Embryonic facial prominence (tissue), 1 donor: ENCODE results near the gene PXDC1.
"Not testable (repeated sequence)": the region's sequence is repeated elsewhere in the genome, so short reads cannot be mapped to it uniquely, and the experiment has no call there.

Experiments
- DNase-seq: peaks from one replicate; pipeline ENCODE4 v3.0.0-alpha.2; 2016; ENCODE audit errors: extremely low spot score

Gene PXDC1

DNA sequence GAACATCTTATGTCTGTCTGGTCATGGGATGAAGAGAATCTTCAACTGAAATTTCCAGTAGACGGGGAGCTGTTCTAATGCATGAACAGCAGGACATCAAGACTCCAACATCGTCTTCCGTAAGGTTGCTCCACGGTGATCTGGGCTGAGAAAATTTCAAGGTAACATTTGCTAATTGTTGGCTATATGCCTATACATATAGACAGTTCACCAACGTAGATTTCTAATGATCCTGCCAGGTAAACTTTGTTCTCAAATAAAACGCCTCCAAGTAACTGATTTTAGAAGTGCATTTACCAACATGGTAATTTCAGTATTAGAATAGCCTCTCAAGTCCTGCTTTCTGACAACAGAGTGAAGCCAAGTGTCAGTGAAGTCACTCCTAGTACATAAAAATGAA lies 11.3 kb upstream of the PXDC1 start:
- DNase-seq = no peak

DNA sequence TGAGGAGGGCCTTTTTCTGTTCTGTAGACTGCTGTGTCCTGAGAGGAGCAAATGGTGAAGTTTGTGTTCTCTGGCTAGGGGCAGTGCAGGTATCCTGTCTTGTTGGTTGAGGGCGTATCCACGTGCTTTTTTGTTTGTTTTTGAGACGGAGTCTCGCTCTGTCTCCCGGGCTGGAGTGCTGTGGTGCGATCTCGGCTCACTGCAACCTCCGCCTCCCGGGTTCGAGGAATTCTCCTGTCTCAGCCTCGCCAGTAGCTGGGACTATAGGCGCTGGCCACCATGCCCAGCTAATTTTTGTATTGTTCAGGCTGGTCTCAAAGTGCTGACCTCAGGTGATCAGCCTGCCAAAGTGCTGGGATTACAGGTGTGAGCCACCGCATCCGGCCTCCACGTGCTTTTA lies 10.8 kb upstream of the PXDC1 start:
- DNase-seq = no peak

DNA sequence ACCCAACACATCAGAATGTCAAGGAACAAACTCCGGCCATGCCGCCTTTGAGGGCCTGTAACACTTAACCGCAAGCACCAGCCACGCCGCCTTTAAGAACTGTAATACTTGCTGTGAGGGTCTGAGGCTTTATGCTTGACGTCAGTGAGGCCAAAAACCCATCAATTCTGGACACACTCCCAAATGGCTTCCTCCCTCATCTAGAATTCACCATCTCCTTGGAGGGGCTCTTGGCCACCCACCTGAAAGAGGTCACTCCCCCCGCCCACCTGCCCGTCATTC lies 10.4 kb upstream of the PXDC1 start:
- no peak for DNase-seq

DNA sequence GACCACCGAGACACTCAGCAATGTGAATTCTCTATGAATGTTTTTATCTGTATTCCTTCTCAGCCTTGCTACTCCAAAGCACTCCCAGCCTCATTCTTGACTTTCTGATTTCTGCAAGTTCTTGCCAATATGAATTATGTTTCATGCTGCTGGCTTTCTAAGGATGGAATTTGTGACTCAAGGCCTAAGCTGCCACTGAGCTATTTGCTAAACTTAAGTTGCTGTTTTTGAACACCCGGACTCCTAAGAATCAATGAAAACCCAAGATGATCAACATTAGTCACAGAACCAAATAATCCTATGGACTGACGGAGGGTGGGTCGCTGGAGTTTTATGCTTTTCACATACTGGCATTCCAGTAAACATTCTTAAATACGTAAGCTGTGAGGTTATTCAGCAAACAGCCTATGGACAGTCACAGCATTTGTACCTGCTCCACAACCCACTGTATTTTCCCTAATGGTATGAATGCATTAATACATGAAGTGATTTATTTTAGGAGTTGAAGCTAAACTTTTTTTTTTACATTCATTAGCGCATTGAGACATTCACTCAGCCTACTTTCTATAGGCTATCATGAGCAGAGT lies 8.2 kb upstream of the PXDC1 start:
- no peak for DNase-seq

DNA sequence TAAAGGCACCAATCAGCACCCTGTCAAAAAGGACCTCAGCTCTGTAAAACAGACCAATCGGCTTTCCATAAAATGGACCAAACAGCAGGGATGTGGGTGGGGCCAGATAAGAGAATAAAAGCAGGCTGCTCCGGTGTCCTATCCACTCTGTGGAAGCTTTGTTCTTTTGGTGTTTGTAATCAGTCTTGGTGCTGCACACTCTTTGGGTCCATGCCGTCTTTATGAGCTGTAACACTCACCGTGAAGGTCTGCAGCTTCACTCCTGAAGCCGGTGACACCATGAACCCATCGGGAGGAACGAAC lies 7.3 kb upstream of the PXDC1 start:
- no peak for DNase-seq

DNA sequence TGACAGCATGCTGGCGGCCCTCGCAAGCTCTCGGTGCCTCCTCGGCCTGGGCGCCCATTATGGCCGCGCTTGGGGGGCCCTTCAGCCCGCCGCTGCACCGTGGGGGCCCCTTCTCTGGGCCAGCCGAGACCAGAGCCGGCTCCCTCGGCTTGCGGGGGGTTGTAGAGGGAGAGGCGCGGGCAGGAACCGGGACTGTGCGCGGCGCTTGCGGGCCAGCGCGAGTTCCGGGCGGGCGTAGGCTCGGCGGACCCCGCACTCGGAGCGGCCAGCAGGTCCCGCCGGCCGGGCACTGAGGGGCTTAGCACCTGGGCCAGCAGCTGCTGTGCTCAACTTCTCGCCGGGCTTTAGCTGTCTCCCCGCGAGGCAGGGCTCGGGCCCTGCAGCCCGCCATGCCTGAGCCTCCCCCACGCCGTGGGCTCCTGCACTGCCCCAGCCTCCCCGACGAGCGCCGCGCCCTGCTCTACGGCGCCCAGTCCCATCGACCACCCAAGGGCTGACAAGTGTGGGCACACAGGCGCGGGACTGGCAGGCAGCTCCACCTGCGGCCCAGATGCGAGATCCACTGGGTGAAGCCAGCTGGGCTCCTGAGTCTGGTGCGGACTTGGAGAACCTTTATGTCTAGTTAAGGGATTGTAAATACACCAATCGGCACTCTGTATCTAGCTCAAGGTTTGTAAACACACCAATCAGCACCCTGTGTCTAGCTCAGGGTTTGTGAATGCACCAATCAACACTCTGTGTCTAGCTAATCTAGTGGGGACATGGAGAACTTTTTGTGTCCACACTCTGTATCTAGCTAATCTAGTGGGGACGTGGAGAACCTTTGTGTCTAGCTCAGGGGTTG lies 6.7 kb upstream of the PXDC1 start:
- DNase-seq = not testable (repeated sequence)

DNA sequence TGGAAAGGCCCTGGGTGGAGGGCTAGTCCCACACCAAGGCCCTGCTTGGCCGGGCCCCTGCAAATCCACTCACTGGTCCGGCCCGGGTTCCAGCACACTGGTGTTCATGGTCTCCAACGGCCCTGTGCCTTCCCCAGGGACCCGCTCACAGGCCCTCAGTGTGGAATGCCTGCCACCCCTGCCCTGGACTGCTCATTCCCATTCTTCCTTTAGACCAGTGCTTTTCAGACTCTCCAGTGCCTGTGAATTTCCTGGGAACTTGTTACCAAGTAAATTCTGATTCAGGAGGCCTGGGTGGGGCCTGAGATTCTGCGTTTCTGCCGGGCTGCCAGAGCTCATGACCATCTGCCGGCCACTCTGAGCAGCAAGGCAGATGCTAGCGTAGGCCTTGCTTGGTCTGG lies 5.7 kb upstream of the PXDC1 start:
- DNase-seq = no peak

DNA sequence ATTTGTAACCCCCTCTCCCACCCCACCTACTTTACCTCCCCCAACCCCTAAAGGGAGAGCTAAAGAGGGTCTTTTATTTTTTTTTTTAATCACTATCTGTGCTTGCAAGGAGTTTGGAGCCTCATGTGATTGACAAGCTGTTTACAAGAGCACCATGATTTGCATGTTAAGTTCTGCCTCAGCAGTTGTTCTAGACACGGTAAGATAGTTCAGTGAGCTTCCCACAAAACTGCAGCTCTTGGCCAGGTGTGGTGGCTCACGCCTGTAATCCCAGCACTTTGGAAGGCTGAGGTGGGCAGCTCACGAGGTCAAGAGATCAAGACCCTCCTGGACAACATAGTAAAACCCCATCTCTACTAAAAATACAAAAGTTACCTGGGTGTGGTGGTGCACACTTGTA lies 5.0 kb upstream of the PXDC1 start:
- no peak for DNase-seq

DNA sequence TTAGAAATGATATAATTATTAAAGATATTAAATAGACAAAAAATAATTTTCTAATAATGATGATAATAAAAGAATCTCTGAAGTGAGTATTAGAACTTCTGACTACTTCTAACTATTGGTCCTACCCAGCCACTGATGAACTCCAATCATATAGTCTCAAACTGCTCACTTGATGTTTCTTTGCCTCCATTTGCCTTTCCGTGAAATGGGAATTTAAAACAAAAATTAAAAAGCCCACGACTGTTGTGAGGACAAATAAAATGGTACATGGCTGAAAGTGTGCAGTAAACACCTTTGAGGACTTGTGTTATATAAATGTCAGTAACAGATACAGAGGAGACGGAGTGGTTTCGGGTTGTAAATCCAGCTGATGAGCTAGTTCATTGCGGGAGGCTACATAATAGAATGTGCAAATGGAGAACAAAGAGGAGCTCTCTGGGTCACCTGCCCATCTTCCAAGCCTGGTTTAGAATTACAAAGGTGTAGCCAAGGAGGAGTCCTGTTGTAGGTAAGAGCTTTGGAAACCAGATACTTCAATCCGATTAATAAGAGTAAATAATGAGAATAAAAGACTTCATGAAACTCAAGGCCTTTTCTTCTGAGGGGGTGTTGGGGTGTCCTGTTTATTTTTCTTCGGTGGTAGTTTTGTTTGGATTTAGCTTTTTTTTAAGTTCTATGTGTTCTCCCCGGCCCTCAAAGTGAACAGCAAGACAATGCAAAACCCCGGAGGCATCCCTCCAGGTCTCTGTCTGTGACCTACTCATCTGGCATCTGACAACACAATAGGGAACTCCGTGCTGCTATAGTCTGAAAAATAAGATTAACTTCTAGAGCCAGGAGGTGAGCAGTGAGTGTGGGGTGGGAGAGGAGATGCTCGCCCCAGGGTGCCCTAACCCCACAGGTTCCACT lies 4.4 kb upstream of the PXDC1 start:
- DNase-seq = no peak

DNA sequence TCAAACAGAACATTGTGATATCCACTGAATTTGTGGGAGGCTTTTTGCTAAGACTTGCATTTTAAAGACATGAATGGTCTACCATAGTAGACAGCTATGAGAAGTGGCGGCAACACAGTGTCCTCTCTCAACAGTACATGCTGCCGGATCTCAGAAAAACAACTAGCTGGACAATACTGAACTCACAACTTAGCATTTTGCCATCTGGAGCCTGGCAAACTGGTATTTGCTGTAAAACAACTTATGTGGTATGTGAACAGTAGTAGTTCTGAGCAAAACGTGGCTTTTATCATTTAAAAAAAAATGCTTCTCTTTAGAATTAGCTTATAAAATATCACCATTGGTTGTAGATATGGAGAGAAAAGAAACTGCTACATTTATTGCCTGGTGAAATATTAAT lies 3.3 kb upstream of the PXDC1 start:
- no peak for DNase-seq

DNA sequence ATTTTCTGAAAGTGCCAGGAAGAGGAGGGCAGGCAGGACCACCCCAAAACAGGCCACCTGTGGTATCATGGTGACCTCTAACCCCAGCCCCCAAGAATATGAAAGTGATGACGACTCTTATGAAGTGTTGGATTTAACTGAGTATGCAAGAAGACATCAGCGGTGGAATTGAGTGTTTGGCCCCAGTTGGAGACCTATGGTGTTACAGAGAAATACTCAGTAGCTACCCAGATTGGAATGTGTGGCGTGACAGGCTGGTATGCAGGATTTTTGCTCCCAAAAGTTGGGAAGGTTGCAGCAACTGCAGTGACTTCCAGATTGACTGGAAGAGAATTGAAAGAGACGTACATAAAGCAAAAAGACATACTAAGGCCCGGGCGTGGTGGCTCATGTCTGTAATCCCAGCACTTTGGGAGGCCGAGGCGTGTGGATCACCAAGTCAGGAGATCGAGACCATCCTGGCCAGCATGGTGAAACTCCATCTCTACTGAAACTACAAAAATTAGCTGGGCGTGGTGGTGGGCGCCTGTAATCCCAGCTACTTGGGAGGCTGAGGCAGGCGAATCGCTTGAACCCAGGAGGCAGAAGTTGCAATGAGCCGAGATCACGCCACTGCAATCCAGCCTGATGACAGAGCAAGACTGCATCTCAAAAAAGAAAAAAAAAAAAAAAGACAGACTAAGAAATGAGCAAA lies 2.7 kb upstream of the PXDC1 start:
- DNase-seq = not testable (repeated sequence)

DNA sequence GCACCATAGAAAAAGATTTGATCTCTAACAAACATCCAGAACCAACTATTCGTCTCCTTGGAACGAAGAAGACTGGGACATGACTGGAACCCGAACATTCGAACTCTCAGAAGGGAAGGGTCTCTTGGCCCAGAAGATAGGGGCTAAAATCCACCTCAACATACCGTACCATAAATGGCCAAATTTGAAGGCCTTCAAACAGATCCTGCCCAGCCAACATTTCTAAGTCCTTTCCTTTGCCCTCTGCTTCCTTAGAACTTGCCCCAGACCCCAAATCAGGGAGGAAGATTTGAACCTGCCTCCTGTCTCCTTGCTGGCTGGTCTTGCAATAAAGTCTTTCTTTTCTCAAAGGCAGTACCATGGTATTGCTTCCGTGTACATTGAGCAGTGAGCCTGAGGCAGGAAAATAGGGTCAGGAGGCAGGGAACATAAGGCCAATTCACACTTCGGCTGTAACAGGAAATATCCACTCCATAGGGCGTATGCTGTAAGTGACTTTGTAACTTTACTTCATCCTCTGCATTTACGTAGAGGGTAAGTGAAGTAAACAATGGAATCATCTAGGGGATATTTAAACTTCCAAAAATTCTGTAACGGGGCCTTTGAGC lies 1.8 kb upstream of the PXDC1 start:
- no peak for DNase-seq

DNA sequence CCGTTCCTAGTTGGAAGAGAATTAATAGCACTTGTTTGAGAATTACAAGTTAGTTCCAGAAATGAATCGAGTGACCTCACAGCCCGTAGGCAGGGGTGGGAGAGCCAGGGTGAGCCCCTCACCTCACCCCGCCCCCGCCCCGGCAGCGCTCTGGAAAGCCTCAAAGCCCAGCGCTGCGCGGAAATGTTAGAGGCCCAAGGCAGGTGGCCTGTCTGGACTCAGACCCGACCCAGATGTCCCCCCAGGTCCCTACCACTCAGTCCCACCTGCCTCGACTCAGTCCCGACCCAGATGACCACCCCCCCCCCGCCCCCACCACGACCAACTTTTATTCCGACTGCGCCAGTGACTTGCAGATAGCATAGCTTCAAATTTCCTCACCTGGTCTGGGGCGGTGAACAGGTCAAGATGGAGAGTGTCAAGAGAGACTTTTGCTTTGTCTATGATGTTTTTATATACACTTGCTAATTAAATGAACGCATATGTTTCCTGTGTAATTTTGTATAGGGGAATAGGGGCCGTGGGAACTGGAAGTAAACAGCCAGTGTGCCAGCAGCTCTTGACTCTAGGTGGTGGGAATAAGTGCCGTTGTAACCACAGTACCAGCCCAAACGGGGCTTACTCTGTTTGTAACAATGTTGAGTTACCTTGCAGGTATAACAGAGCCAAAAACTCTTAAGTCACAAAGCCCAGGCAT lies 1.2 kb upstream of the PXDC1 start:
- DNase-seq = no peak

DNA sequence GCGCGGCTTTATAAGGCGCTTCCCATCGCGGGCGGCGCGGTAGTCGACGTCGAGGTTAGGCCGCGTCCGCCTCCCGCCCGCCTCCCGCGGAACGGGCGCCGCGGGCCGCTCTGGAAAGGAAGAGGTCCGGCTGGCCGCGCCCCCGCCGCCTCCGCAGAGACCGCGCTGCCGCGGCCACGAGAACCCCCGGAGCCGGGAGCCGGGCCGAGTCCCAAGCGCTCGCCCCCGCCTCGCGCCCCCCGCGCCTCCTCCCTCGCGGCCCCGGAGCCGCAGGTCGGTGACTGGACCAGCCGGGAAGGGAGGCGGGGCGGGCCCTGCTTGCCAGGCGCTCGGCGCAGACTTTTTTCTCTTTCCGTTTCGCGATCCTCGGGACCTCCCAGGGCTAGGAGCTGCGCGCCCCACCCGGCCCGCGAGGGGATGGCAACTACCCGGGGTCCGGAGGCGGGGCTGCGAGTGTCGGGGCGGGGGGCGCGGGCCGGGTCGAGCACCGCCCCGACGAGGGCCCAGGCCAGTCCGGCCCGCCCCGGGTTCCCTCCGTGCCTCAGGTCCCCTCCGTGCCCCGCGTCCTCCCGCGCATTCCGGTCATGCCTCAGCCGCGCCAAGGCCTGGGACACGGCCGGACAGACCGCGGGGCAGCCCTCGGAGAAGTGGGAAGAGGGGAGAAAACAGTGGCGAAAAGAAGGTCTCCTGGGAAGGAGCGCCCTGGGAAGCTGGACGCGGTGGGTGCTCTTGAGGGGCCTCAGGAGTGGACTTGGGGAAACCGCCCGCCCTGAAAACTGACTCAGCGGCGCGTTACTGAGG lies 417 bp upstream of the PXDC1 start:
- DNase-seq = peak; percentile 88

DNA sequence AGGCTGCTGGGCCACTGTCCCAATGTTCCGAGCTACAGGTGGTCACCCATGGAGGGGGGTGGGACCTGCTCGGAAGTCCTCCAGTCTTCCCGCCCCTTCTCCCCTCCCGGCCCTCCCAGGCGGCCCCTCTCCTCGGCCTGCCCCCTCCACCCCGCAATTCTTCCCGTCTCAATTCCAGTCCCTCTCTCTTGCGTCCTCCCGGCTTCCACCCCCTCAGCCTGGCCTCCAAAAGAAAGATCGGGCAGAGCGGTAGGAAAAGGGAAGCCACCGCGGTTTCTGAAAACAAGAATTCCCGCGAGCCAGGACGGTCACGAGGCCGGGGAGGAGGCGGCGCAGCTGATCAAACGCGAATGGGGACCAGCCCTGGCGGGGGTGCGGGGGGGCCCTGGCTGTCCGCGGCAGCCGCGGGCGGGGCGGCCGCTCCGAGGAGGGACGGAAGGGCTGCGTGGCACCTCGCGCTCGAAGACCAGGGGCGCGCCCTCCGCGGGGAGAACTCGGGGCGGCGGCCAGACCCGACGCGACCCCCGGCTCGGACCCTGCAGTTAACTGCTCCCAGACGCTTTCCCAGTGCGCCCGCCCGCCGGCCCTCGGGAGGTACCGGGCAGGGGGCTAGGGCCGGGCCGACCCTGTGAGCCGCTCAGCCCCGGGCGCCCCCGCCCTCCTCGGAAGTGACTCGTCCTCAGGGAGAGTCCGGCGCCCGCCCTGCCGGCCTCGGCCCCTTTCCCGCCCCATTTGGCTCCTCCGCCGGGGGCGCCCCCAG lies 1.0 kb downstream of the PXDC1 start:
- peak; percentile 54 for DNase-seq

DNA sequence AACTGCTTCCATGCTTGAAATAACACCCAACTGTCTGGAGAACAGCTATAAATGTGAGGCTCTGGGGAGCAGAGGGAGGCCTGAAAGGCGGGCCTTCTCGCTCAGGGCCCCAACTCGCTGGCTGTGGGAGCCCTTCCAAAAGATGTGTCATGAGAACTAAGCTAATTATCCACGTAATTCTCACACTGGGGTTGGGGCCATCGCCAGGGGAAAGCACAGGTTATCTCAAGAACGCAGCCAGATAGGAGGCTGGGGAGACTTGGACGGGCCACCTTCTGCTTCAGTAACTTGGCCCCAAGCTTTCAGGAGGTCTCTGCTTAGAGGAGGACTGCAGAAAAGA lies 1.6 kb downstream of the PXDC1 start:
- DNase-seq = no peak

DNA sequence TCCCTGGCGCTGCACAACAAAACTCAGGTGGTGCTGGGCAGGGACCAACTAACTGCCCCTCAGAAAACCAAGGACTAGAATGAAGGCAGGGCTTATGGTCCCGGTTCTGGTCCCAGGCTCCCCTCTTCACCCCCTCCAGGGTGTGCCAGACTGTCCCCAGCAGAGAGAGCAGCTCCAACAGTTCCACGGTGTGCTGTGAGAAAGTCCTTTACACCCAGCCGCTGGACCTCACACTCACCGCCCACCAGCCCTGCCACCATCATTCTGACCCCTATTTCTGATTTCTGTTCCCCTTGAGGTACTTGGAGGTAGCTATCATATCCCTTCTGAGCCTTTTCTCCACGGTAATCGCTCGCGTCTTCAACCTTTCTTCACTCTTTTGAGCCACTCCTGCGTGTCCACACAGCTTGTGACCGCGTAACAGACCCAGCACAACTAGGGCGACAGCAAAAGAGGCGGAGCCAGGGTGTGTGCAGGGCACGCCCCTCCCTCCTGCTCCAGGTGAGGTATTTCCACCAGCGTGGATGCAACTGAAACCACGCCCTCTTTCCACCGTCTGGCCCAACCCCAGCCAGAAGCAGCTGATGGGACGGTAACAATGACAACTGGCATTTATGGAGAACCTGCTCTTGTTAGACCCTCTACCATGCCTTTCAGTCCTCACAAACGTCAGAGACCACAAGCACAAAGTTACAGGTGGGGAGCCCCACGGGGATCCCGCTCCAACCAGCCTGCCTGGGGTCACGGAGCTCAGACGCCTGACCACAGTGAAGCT lies 2.3 kb downstream of the PXDC1 start:
- DNase-seq = no peak

DNA sequence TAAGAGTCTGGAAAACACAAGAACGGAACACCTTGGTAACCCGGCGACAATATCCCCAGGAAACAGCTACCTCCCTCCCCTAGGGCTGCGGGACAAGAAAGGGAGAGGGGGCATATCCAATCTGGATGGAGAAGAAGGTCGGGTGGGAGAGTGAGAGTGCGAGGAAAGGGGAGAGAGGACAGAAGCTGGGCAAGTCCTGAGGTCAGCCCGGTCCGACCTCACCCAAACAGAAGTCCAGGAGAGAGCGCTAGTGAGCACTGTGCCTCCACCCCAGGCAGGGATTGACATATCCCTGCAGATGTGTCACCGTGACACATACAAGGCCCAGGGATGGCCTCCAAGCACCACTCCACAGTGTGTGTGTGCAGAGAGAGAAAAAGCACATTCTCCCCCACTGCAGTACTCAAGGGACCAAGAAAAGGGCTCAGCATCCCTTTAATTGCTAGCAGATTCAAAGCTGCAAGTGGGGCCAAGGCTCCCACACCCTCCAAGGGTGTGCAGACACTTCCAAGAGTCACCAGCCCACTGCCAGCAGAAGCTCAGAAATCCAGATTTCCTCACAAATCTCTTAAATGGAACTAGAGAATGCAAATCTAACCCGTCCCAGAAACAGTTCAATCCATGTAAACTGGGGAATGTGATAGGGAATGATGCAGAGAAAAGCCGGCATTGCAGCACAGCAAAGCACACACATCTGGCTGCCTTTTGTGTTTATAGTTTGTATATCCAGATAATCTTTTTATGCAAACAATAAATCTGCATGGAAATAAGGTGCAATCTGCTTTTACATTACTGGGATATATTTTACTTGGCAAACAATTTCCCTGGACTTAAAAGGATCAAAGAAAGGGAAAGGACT lies 3.1 kb downstream of the PXDC1 start:
- DNase-seq = no peak
